HG03442 (cell line): Measurements from ENCODE around the gene BLACAT1.
"Not testable (repeated sequence)": the region's sequence is repeated elsewhere in the genome, so short reads cannot be mapped to it uniquely, and the experiment has no call there.

Experiments used
- ATAC-seq: cut with Tn5 transposase; IDR thresholded peaks from one replicate; pipeline ENCODE4 v1.9.1; 2021; ENCODE audit warnings: mild to moderate bottlenecking, moderate library complexity; ENCODE audit not compliant: unreplicated experiment

Gene BLACAT1

GRCh38 chr1:205442051-205442725, 13.7 kb downstream of the BLACAT1 start:
- no peak for ATAC-seq

- ATAC-seq = no peak
Observed at GRCh38 chr1:205441716-205442050, 14.2 kb downstream of the BLACAT1 start.

GRCh38 chr1:205441318-205441633, 14.6 kb downstream of the BLACAT1 start:
- no peak for ATAC-seq

GRCh38 chr1:205440476-205441317, 15.1 kb downstream of the BLACAT1 start:
- ATAC-seq = peak; percentile 66

- no peak for ATAC-seq
Observed at GRCh38 chr1:205440121-205440475, 15.7 kb downstream of the BLACAT1 start.

- no peak for ATAC-seq
Observed at GRCh38 chr1:205438213-205439158, 17.4 kb downstream of the BLACAT1 start.

GRCh38 chr1:205437570-205437969, 18.3 kb downstream of the BLACAT1 start:
- no peak for ATAC-seq

GRCh38 chr1:205436776-205437410, 19.0 kb downstream of the BLACAT1 start:
- ATAC-seq = no peak

- ATAC-seq = no peak
Observed at GRCh38 chr1:205435578-205436573, 20.0 kb downstream of the BLACAT1 start.

GRCh38 chr1:205434738-205435137, 21.1 kb downstream of the BLACAT1 start:
- ATAC-seq = no peak

GRCh38 chr1:205432692-205433091, 23.2 kb downstream of the BLACAT1 start:
- ATAC-seq = not testable (repeated sequence)

GRCh38 chr1:205432116-205432515, 23.7 kb downstream of the BLACAT1 start:
- ATAC-seq = no peak

- ATAC-seq = no peak
Observed at GRCh38 chr1:205430696-205431305, 25.0 kb downstream of the BLACAT1 start.

GRCh38 chr1:205429762-205430695, 25.8 kb downstream of the BLACAT1 start:
- ATAC-seq = no peak

GRCh38 chr1:205424901-205425600, 30.8 kb downstream of the BLACAT1 start:
- no peak for ATAC-seq

GRCh38 chr1:205423814-205424399, 31.9 kb downstream of the BLACAT1 start:
- ATAC-seq = no peak

- ATAC-seq = no peak
Observed at GRCh38 chr1:205422993-205423642, 32.7 kb downstream of the BLACAT1 start.
